ENCODE results near the gene SCGB2A2.

SCGB2A2 gene

DNA sequence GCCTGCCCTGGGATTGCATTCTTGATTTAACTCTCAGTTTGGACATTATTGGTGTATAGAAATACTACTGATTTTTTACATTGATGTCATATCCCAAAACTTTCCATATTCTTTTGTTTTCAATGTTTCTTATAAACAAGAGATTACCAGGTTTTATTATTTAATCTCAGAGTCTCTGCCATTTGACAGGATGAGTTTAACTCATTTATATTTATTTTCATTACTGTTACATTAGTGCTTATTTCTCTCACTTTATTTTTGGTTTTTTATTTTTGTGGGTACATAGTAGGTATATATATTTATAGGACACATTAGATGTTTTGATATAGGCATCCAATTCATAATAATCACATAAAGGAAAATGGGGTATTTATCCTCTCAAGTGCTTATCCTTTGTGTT, 38.0 kb downstream of the SCGB2A2 start:
- DNase-seq: no peak

DNA sequence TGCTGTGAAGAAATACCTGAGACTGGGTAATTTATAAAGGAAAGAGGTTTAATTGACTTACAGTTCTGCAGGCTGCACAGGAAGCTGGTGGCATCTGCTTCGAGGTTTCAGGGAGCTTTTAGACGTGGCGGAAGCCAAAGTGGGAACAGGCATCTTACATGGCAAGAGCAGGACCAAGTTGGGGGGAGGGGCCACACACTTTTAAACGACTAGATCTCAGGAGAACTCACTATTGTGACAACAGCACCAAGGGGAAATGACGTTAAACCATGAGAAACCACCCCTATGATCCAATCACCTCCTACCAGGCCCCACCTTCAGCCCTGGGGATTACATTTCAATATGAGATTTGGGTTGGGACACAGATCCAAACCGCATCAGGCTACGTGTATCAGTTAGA, 40.0 kb downstream of the SCGB2A2 start:
- no peak for DNase-seq

- DNase-seq: no peak
Measured at GRCh38 chr11:62315431-62315830, 45.5 kb downstream of the SCGB2A2 start.

- DNase-seq: no peak
Measured at GRCh38 chr11:62322524-62322923, 52.6 kb downstream of the SCGB2A2 start.

All from NCI-H510A treated with DMSO at 0.1 percent for 48 hours (cell line).